SK-N-SH (cell line): ENCODE measurements around the gene NDUFA12. TPM values are rescaled to one million over a fixed set of nuclear protein-coding genes. Genes with fewer than 3 reads are reported as not detected.

ENCODE experiments used
- CTCF ChIA-PET: fragments of 300-600, 350-600 bp; formaldehyde crosslinking; extraction: SDS; loops from one replicate; lab custom pipeline; 2021; lab: Yijun Ruan, JAX
- POLR2A ChIA-PET: fragments of 350-600 bp; sonication (Branson Sonifier 250); formaldehyde crosslinking; extraction: SDS; loops from one replicate; lab custom pipeline; 2020; ENCODE audit warnings: antibody characterized with exemption, inconsistent platforms; lab: Yijun Ruan, JAX
- DNase-seq: peaks from one replicate; pipeline ENCODE4 v3.0.0; 2012
- H2AFZ ChIP-seq: fragments of 200-600 bp; sonication (generic); 2 replicates; pipeline ENCODE4 v1.8.1; 2016; ENCODE audit warnings: antibody characterized with exemption, mild to moderate bottlenecking, low read depth
- H3F3A ChIP-seq: fragments of 200-600 bp; sonication (generic); replicated peaks from 2 replicates; pipeline ENCODE3; 2016; ENCODE audit warnings: antibody characterized with exemption, mild to moderate bottlenecking; ENCODE audit not compliant: insufficient read depth
- H3K27ac ChIP-seq, 2 experiments: fragments of 200-500 bp in 1 of 2; fragments of 200-600 bp in 1 of 2; sonication (Bioruptor generic) in 1 of 2; sonication (generic), shearing (Covaris generic) in 1 of 2; 2 replicates each; pipeline versions ENCODE4 v1.5.1 to v1.6.1; 2014 to 2016; ENCODE audit warnings: low read depth in 2 of 2, inconsistent platforms in 1 of 2, low read length in 1 of 2, mild to moderate bottlenecking in 1 of 2, mixed read lengths in 1 of 2
- H3K27me3 ChIP-seq: fragments of 200-600 bp; sonication (generic), shearing (Covaris generic); 2 replicates; pipeline ENCODE4 v1.6.1; 2016; ENCODE audit warnings: mixed run types; ENCODE audit not compliant: insufficient read depth
- H3K36me3 ChIP-seq, 2 experiments: fragments of 200-500 bp in 1 of 2; fragments of 200-600 bp in 1 of 2; sonication (Bioruptor generic) in 1 of 2; sonication (generic) in 1 of 2; replicated peaks in 1 of 2; 2 replicates each; pipeline versions ENCODE3 to v1.5.1; 2014 to 2016; ENCODE audit warnings: low read length in 1 of 2, mild to moderate bottlenecking in 1 of 2; ENCODE audit not compliant: insufficient read depth in 2 of 2, control insufficient read depth in 1 of 2
- H3K4me1 ChIP-seq, 2 experiments: fragments of 200-500 bp in 1 of 2; fragments of 200-600 bp in 1 of 2; sonication (Bioruptor generic) in 1 of 2; sonication (generic), shearing (Covaris generic) in 1 of 2; 2 replicates each; pipeline versions ENCODE4 v1.5.1 to v1.6.1; 2014 to 2016; ENCODE audit warnings: low read depth in 1 of 2, low read length in 1 of 2, mixed run types in 1 of 2; ENCODE audit not compliant: insufficient read depth in 2 of 2, control insufficient read depth in 1 of 2
- H3K4me2 ChIP-seq: fragments of 200-600 bp; sonication (generic), shearing (Covaris generic); 2 replicates; pipeline ENCODE4 v1.6.1; 2017; ENCODE audit warnings: mixed run types
- H3K4me3 ChIP-seq, 2 experiments: fragments of 200-500 bp in 1 of 2; fragments of 200-600 bp in 1 of 2; sonication (Bioruptor generic) in 1 of 2; sonication (generic), shearing (Covaris generic) in 1 of 2; 2 replicates each; pipeline versions ENCODE4 v1.5.1 to v1.8.1; 2014 to 2016; ENCODE audit warnings: low read depth in 2 of 2, inconsistent platforms in 1 of 2, low read length in 1 of 2, mild to moderate bottlenecking in 1 of 2, mixed read lengths in 1 of 2, moderate library complexity in 1 of 2
- H3K79me2 ChIP-seq: fragments of 200-600 bp; sonication (generic); 2 replicates; pipeline ENCODE4 v1.8.1; 2017; ENCODE audit warnings: mild to moderate bottlenecking; ENCODE audit not compliant: insufficient read depth
- H3K9ac ChIP-seq: fragments of 200-600 bp; sonication (generic); 2 replicates; pipeline ENCODE4 v1.6.1; 2017; ENCODE audit warnings: mixed run types
- H3K9me2 ChIP-seq: fragments of 200-600 bp; sonication (generic); 2 replicates; pipeline ENCODE4 v1.6.1; 2017; ENCODE audit warnings: mixed run types
- H3K9me3 ChIP-seq: fragments of 200-600 bp; sonication (generic); 2 replicates; pipeline ENCODE4 v1.6.1; 2017; ENCODE audit warnings: mixed run types, mild to moderate bottlenecking, moderate library complexity
- H4K20me1 ChIP-seq: fragments of 200-600 bp; sonication (generic); 2 replicates; pipeline ENCODE4 v1.6.1; 2017; ENCODE audit warnings: mild to moderate bottlenecking, mixed run types; ENCODE audit not compliant: insufficient read depth
- CTCF ChIP-seq: fragments of 200-600 bp; sonication (generic); IDR thresholded peaks from 2 replicates; pipeline ENCODE4 v1.6.1; 2017; ENCODE audit warnings: antibody characterized with exemption, mild to moderate bottlenecking, moderate library complexity
- ELF1 ChIP-seq: IDR thresholded peaks from 2 replicates; pipeline ENCODE4 v1.4.0; 2012
- EP300 ChIP-seq, 2 experiments: IDR thresholded peaks; 2 replicates each; pipeline versions ENCODE4 v1.4.0 to v1.6.1; 2012; ENCODE audit warnings: borderline replicate concordance in 1 of 2, low read depth in 1 of 2, low read length in 1 of 2
- FOSL2 ChIP-seq: IDR thresholded peaks from 2 replicates; pipeline ENCODE4 v1.4.0; 2012; ENCODE audit warnings: low read depth, mild to moderate bottlenecking, moderate library complexity, borderline replicate concordance
- GABPA ChIP-seq: IDR thresholded peaks from 2 replicates; pipeline ENCODE4 v1.4.0; 2012; ENCODE audit warnings: low read depth, mild to moderate bottlenecking
- JUND ChIP-seq: IDR thresholded peaks from 2 replicates; pipeline ENCODE4 v1.4.0; 2012
- RAD21 ChIP-seq: IDR thresholded peaks from 2 replicates; pipeline ENCODE4 v1.6.1; 2012; ENCODE audit warnings: mild to moderate bottlenecking, low read length
- USF2 ChIP-seq: fragments of 150-350 bp; IDR thresholded peaks from 2 replicates; pipeline ENCODE4 v1.6.1; 2017; ENCODE audit warnings: antibody characterized with exemption, low read length, low read depth, borderline replicate concordance
- YY1 ChIP-seq: IDR thresholded peaks from 2 replicates; pipeline ENCODE4 v1.4.0; 2012; ENCODE audit warnings: low read depth, mild to moderate bottlenecking
- ZBTB33 ChIP-seq: IDR thresholded peaks from 2 replicates; pipeline ENCODE4 v1.4.0; 2012; ENCODE audit warnings: low read depth, borderline replicate concordance
- WGBS: methylation state at CpG from one replicate; pipeline ENCODE4 v1.1.6; 2017; ENCODE audit warnings: low lambda C conversion rate; 5-methylcytosine and 5-hydroxymethylcytosine counted together
- polyA plus RNA-seq, 3 experiments: library from polyadenylated mRNA; depleted of rRNA; stranded (reverse); fragments of >200 nt; gene quantifications; 2 replicates each; pipeline ENCODE4 v1.2.3, GENCODE V29; 2012

Gene NDUFA12
- polyA plus RNA-seq, 1 of the 3 experiments (the other 2 are of a cell fraction) = 106 TPM

GRCh38 chr12:95022477-95022876 is 19.0 kb upstream of the NDUFA12 start:
- Histone ChIP-seq H2AFZ (no peak overlapping the region), H4K20me1 (no peaks in the 10 kb centered on the region)
- CTCF ChIA-PET = no interaction called here

GRCh38 chr12:95017482-95017881 is 14.0 kb upstream of the NDUFA12 start:
- no peak overlapping the region for H3K4me3 ChIP-seq
- H3K36me3 ChIP-seq = peaks cover 0 to 24% of the 10 kb centered on the region in 2 experiments
- POLR2A ChIA-PET = interaction anchor here (0.6 kb wide), 1 partner anchor 483 kb away, joined by 3 read pairs; no protein-coding TSS in a partner anchor
- H3K79me2 ChIP-seq = no peaks in the 10 kb centered on the region
- no peak overlapping the region for H3K4me2 ChIP-seq
- no peak for DNase-seq
- H3K27ac ChIP-seq = no peak overlapping the region; a peak in 1 of 4 replicates
- peaks cover 3% of the 10 kb centered on the region for H3F3A ChIP-seq
- H3K9me3 ChIP-seq = no peaks in the 10 kb centered on the region
- CTCF ChIA-PET = no interaction called here
- TF ChIP-seq EP300 (IDR thresholded peaks at IDR 0.05; ENCODE audit: borderline replicate concordance in 1 of 2, low read depth in 1 of 2, low read length in 1 of 2) (no peak), ZBTB33 (no peak), CTCF (no peak), FOSL2 (no peak), YY1 (no peak), RAD21 (no peak), GABPA (no peak)
- no peaks in the 10 kb centered on the region for H4K20me1 ChIP-seq
- no peaks in the 10 kb centered on the region for H3K9me2 ChIP-seq
- H3K9ac ChIP-seq = no peak overlapping the region
- no peaks in the 10 kb centered on the region for H3K27me3 ChIP-seq
- 38% methylated on average over 1 of the region's 1 CpG for WGBS
- no peak overlapping the region for H2AFZ ChIP-seq
- H3K4me1 ChIP-seq = no peaks in the 10 kb centered on the region

More at GRCh38 chr12:95022477-95022876, 19.0 kb upstream of the NDUFA12 start:
- H3K27ac ChIP-seq = no peak overlapping the region
- no peaks in the 10 kb centered on the region for H3K9me2 ChIP-seq
- H3K36me3 ChIP-seq = peaks cover 2 to 57% of the 10 kb centered on the region in 2 experiments
- no peak for TF ChIP-seq JUND
- no peak for TF ChIP-seq USF2
- TF ChIP-seq FOSL2 = no peak
- no peak for TF ChIP-seq CTCF
- TF ChIP-seq ELF1 = no peak
- POLR2A ChIA-PET = no interaction called here
- H3F3A ChIP-seq = peaks cover 16% of the 10 kb centered on the region
- H3K4me2 ChIP-seq = no peak overlapping the region
- no peaks in the 10 kb centered on the region for H3K9me3 ChIP-seq
- no peak for DNase-seq
- 94% methylated on average over 2 of the region's 2 CpGs for WGBS
- H3K27me3 ChIP-seq = no peaks in the 10 kb centered on the region
- no peaks in the 10 kb centered on the region for H3K79me2 ChIP-seq
- H3K4me3 ChIP-seq = no peak overlapping the region
- no peaks in the 10 kb centered on the region for H3K4me1 ChIP-seq
- no peak overlapping the region for H3K9ac ChIP-seq
